Naive B cell (primary cell): ENCODE data around the gene CD34. TPM values are rescaled to one million over a fixed set of nuclear protein-coding genes. Genes with fewer than 3 reads are reported as not detected.

Experiments
- ATAC-seq, 2 donors: fragments of 150-1000 bp; cut with Tn5 transposase; 2 replicates each; pipeline ENCODE4 v1.10.0; 2021; ENCODE audit warnings: low read depth in 2 of 2, mild to moderate bottlenecking in 2 of 2, moderate library complexity in 2 of 2
- DNase-seq: peaks from one replicate; pipeline ENCODE4 v3.0.0; 2022
- H3K27ac Mint-ChIP-seq, 6 donors: one replicate each; pipeline ENCODE4 v1.8.0; 2020 to 2022; ENCODE audit warnings: mild to moderate bottlenecking in 6 of 6, mixed read lengths in 6 of 6, moderate library complexity in 5 of 6, inconsistent platforms in 2 of 6
- H3K27me3 Mint-ChIP-seq, 3 donors: one replicate each; pipeline ENCODE4 v1.8.0; 2021 to 2022; ENCODE audit warnings: mixed read lengths in 3 of 3, mild to moderate bottlenecking in 1 of 3
- H3K36me3 Mint-ChIP-seq, 2 donors: one replicate each; pipeline ENCODE4 v1.8.0; 2020 to 2022; ENCODE audit warnings: mixed read lengths in 2 of 2, inconsistent platforms in 1 of 2, mild to moderate bottlenecking in 1 of 2
- H3K4me1 Mint-ChIP-seq, 3 donors: one replicate each; pipeline ENCODE4 v1.8.0; 2020 to 2022; ENCODE audit warnings: mixed read lengths in 3 of 3, inconsistent platforms in 1 of 3, mild to moderate bottlenecking in 1 of 3, moderate library complexity in 1 of 3
- H3K4me3 Mint-ChIP-seq, 8 donors: one replicate each; pipeline ENCODE4 v1.8.0; 2020 to 2022; ENCODE audit warnings: mild to moderate bottlenecking in 8 of 8, mixed read lengths in 8 of 8, moderate library complexity in 8 of 8, inconsistent platforms in 2 of 8
- H3K9me3 Mint-ChIP-seq, 7 donors: one replicate each; pipeline ENCODE4 v1.8.0; 2020 to 2022; ENCODE audit warnings: mixed read lengths in 7 of 7, mild to moderate bottlenecking in 5 of 7, inconsistent platforms in 2 of 7, moderate library complexity in 1 of 7
- polyA plus RNA-seq, 6 donors: library from polyadenylated mRNA; unstranded; fragments of 300-500 nt; fragmentation: Illumina TruSeq; gene quantifications; one replicate each; pipeline ENCODE4 v1.2.3, GENCODE V29; 2021; ENCODE audit warnings: low read depth in 6 of 6

CD34 gene
- polyA plus RNA-seq, 6 donors from 2014 or later: not detected

- Mint-ChIP-seq H3K27ac (peak overlapping the region in 5 of 6 donors; percentile 53 to 73 (median 67)), H3K4me1 (peaks cover 57 to 84% (median 83%) of the 10 kb centered on the region in 3 donors), H3K4me3 (peak overlapping the region in 2 of 8 donors; percentile 26 to 56), H3K36me3 (no peaks in the 10 kb centered on the region), H3K27me3 (no peaks in the 10 kb centered on the region), H3K9me3 (no peaks in the 10 kb centered on the region)
- no peak for ATAC-seq
- no peak for DNase-seq
Measured at GRCh38 chr1:207836591-207837347, 74.2 kb downstream of the CD34 start.

- Mint-ChIP-seq H3K27ac (peak overlapping the region in 3 of 6 donors; percentile 3 to 94 (median 84)), H3K36me3 (no peaks in the 10 kb centered on the region), H3K4me3 (no peak overlapping the region), H3K4me1 (peaks cover 55 to 88% (median 85%) of the 10 kb centered on the region in 3 donors), H3K27me3 (no peaks in the 10 kb centered on the region), H3K9me3 (no peaks in the 10 kb centered on the region)
- no peak for ATAC-seq
- DNase-seq: no peak
Measured at GRCh38 chr1:207835958-207836357, 75.0 kb downstream of the CD34 start.

- H3K4me3 Mint-ChIP-seq: peak overlapping the region in 1 of 8 donors; percentile 2
- H3K4me1 Mint-ChIP-seq: peaks cover 57 to 89% (median 85%) of the 10 kb centered on the region in 3 donors
- H3K9me3 Mint-ChIP-seq: no peaks in the 10 kb centered on the region
- ATAC-seq (no peak), DNase-seq (no peak)
- peak overlapping the region; percentile 78 to 95 (median 86) for H3K27ac Mint-ChIP-seq
- H3K36me3 Mint-ChIP-seq: no peaks in the 10 kb centered on the region
- H3K27me3 Mint-ChIP-seq: no peaks in the 10 kb centered on the region
Measured at GRCh38 chr1:207833956-207834660, 76.8 kb downstream of the CD34 start.

- Mint-ChIP-seq H3K27ac (peak overlapping the region; percentile 83 to 97 (median 86)), H3K4me3 (no peak overlapping the region), H3K4me1 (peaks cover 60 to 90% (median 85%) of the 10 kb centered on the region in 3 donors), H3K27me3 (no peaks in the 10 kb centered on the region), H3K9me3 (no peaks in the 10 kb centered on the region), H3K36me3 (no peaks in the 10 kb centered on the region)
- no peak for ATAC-seq
- no peak for DNase-seq
Measured at GRCh38 chr1:207833381-207833780, 77.5 kb downstream of the CD34 start.

GRCh38 chr1:207832796-207833195, 78.1 kb downstream of the CD34 start:
- H3K4me1 Mint-ChIP-seq: peaks cover 61 to 92% (median 85%) of the 10 kb centered on the region in 3 donors
- ATAC-seq (no peak), DNase-seq (no peak)
- H3K4me3 Mint-ChIP-seq: peak overlapping the region in 2 of 8 donors; percentile 9 to 72
- peak overlapping the region; percentile 66 to 97 (median 84) for H3K27ac Mint-ChIP-seq
- H3K9me3 Mint-ChIP-seq: no peaks in the 10 kb centered on the region
- no peaks in the 10 kb centered on the region for H3K36me3 Mint-ChIP-seq
- no peaks in the 10 kb centered on the region for H3K27me3 Mint-ChIP-seq

GRCh38 chr1:207831517-207832327, 79.2 kb downstream of the CD34 start:
- DNase-seq (peak; percentile 51), ATAC-seq (peak; percentile 88 to 90)
- Mint-ChIP-seq H3K27ac (peak overlapping the region; percentile 83 to 97 (median 85)), H3K4me1 (peaks cover 61 to 89% (median 88%) of the 10 kb centered on the region in 3 donors), H3K27me3 (no peaks in the 10 kb centered on the region), H3K36me3 (no peaks in the 10 kb centered on the region), H3K9me3 (no peaks in the 10 kb centered on the region), H3K4me3 (peak overlapping the region in 7 of 8 donors; percentile 31 to 83 (median 64))

Other genes starting within 250 kb of the CD34 start
- gene CD46, start 159.1 kb downstream of the CD34 start, polyA plus RNA-seq: 100 to 1,000 TPM in 3 of 6 donors, 10 to 100 TPM in 3; 75.9 to 140 (median 98.2) TPM